DOHH2 (cell line): Measurements from ENCODE around the gene RPL41.

ENCODE experiments used
- CTCF ChIP-seq: fragments of 200-600 bp; sonication (generic); IDR thresholded peaks from one replicate; pipeline ENCODE4 v1.5.1; 2014; ENCODE audit warnings: antibody characterized with exemption, mild to moderate bottlenecking, low read depth, low read length; ENCODE audit not compliant: poor library complexity, severe bottlenecking
- EZH2phosphoT487 ChIP-seq: fragments of 200-600 bp; sonication (generic); IDR thresholded peaks from 2 replicates; pipeline ENCODE4 v1.6.1; 2017; ENCODE audit warnings: borderline replicate concordance, mild to moderate bottlenecking, antibody characterized with exemption, low read length, moderate library complexity, mixed read lengths

- TF ChIP-seq CTCF (no peak), EZH2phosphoT487 (no peak)
These were observed 29.2 kb upstream of the RPL41 start for GRCh38 chr12:56087220-56087619.
